SK-N-SH (cell line): Measurements from ENCODE around the gene ZMIZ1. TPM values are rescaled to one million over a fixed set of nuclear protein-coding genes. Genes with fewer than 3 reads are reported as not detected.

Experiments
- CTCF ChIA-PET: fragments of 300-600, 350-600 bp; formaldehyde crosslinking; extraction: SDS; loops from one replicate; lab custom pipeline; 2021; lab: Yijun Ruan, JAX
- POLR2A ChIA-PET: fragments of 350-600 bp; sonication (Branson Sonifier 250); formaldehyde crosslinking; extraction: SDS; loops from one replicate; lab custom pipeline; 2020; ENCODE audit warnings: antibody characterized with exemption, inconsistent platforms; lab: Yijun Ruan, JAX
- DNase-seq: peaks from one replicate; pipeline ENCODE4 v3.0.0; 2012
- H2AFZ ChIP-seq: fragments of 200-600 bp; sonication (generic); 2 replicates; pipeline ENCODE4 v1.8.1; 2016; ENCODE audit warnings: antibody characterized with exemption, mild to moderate bottlenecking, low read depth
- H3F3A ChIP-seq: fragments of 200-600 bp; sonication (generic); replicated peaks from 2 replicates; pipeline ENCODE3; 2016; ENCODE audit warnings: antibody characterized with exemption, mild to moderate bottlenecking; ENCODE audit not compliant: insufficient read depth
- H3K27ac ChIP-seq, 2 experiments: fragments of 200-500 bp in 1 of 2; fragments of 200-600 bp in 1 of 2; sonication (Bioruptor generic) in 1 of 2; sonication (generic), shearing (Covaris generic) in 1 of 2; 2 replicates each; pipeline versions ENCODE4 v1.5.1 to v1.6.1; 2014 to 2016; ENCODE audit warnings: low read depth in 2 of 2, inconsistent platforms in 1 of 2, low read length in 1 of 2, mild to moderate bottlenecking in 1 of 2, mixed read lengths in 1 of 2
- H3K27me3 ChIP-seq: fragments of 200-600 bp; sonication (generic), shearing (Covaris generic); 2 replicates; pipeline ENCODE4 v1.6.1; 2016; ENCODE audit warnings: mixed run types; ENCODE audit not compliant: insufficient read depth
- H3K36me3 ChIP-seq, 2 experiments: fragments of 200-500 bp in 1 of 2; fragments of 200-600 bp in 1 of 2; sonication (Bioruptor generic) in 1 of 2; sonication (generic) in 1 of 2; replicated peaks in 1 of 2; 2 replicates each; pipeline versions ENCODE3 to v1.5.1; 2014 to 2016; ENCODE audit warnings: low read length in 1 of 2, mild to moderate bottlenecking in 1 of 2; ENCODE audit not compliant: insufficient read depth in 2 of 2, control insufficient read depth in 1 of 2
- H3K4me1 ChIP-seq, 2 experiments: fragments of 200-500 bp in 1 of 2; fragments of 200-600 bp in 1 of 2; sonication (Bioruptor generic) in 1 of 2; sonication (generic), shearing (Covaris generic) in 1 of 2; 2 replicates each; pipeline versions ENCODE4 v1.5.1 to v1.6.1; 2014 to 2016; ENCODE audit warnings: low read depth in 1 of 2, low read length in 1 of 2, mixed run types in 1 of 2; ENCODE audit not compliant: insufficient read depth in 2 of 2, control insufficient read depth in 1 of 2
- H3K4me2 ChIP-seq: fragments of 200-600 bp; sonication (generic), shearing (Covaris generic); 2 replicates; pipeline ENCODE4 v1.6.1; 2017; ENCODE audit warnings: mixed run types
- H3K4me3 ChIP-seq, 2 experiments: fragments of 200-500 bp in 1 of 2; fragments of 200-600 bp in 1 of 2; sonication (Bioruptor generic) in 1 of 2; sonication (generic), shearing (Covaris generic) in 1 of 2; 2 replicates each; pipeline versions ENCODE4 v1.5.1 to v1.8.1; 2014 to 2016; ENCODE audit warnings: low read depth in 2 of 2, inconsistent platforms in 1 of 2, low read length in 1 of 2, mild to moderate bottlenecking in 1 of 2, mixed read lengths in 1 of 2, moderate library complexity in 1 of 2
- H3K79me2 ChIP-seq: fragments of 200-600 bp; sonication (generic); 2 replicates; pipeline ENCODE4 v1.8.1; 2017; ENCODE audit warnings: mild to moderate bottlenecking; ENCODE audit not compliant: insufficient read depth
- H3K9ac ChIP-seq: fragments of 200-600 bp; sonication (generic); 2 replicates; pipeline ENCODE4 v1.6.1; 2017; ENCODE audit warnings: mixed run types
- H3K9me2 ChIP-seq: fragments of 200-600 bp; sonication (generic); 2 replicates; pipeline ENCODE4 v1.6.1; 2017; ENCODE audit warnings: mixed run types
- H3K9me3 ChIP-seq: fragments of 200-600 bp; sonication (generic); 2 replicates; pipeline ENCODE4 v1.6.1; 2017; ENCODE audit warnings: mixed run types, mild to moderate bottlenecking, moderate library complexity
- H4K20me1 ChIP-seq: fragments of 200-600 bp; sonication (generic); 2 replicates; pipeline ENCODE4 v1.6.1; 2017; ENCODE audit warnings: mild to moderate bottlenecking, mixed run types; ENCODE audit not compliant: insufficient read depth
- EP300 ChIP-seq, 2 experiments: IDR thresholded peaks; 2 replicates each; pipeline versions ENCODE4 v1.4.0 to v1.6.1; 2012; ENCODE audit warnings: borderline replicate concordance in 1 of 2, low read depth in 1 of 2, low read length in 1 of 2
- FOSL2 ChIP-seq: IDR thresholded peaks from 2 replicates; pipeline ENCODE4 v1.4.0; 2012; ENCODE audit warnings: low read depth, mild to moderate bottlenecking, moderate library complexity, borderline replicate concordance
- GATA2 ChIP-seq: sonication (generic); formaldehyde crosslinking; IDR thresholded peaks from 2 replicates; pipeline ENCODE4 v1.5.0; 2020; ENCODE audit warnings: mild to moderate bottlenecking, missing genetic modification reagents
- IRF3 ChIP-seq: fragments of 150-350 bp; IDR thresholded peaks from 2 replicates; pipeline ENCODE4 v1.6.1; 2016; ENCODE audit warnings: mild to moderate bottlenecking, low read depth, low read length
- JUND ChIP-seq: IDR thresholded peaks from 2 replicates; pipeline ENCODE4 v1.4.0; 2012
- NFIC ChIP-seq: IDR thresholded peaks from 2 replicates; pipeline ENCODE4 v1.4.0; 2012; ENCODE audit warnings: borderline replicate concordance
- POLR2AphosphoS5 ChIP-seq: IDR thresholded peaks from 2 replicates; pipeline ENCODE4 v1.6.1; 2012; ENCODE audit warnings: low read depth, low read length
- REST ChIP-seq: IDR thresholded peaks from 2 replicates; pipeline ENCODE4 v1.6.1; 2012; ENCODE audit warnings: mild to moderate bottlenecking, low read depth, low read length, moderate library complexity
- TCF12 ChIP-seq: IDR thresholded peaks from 2 replicates; pipeline ENCODE4 v1.4.0; 2012
- TEAD4 ChIP-seq: IDR thresholded peaks from 2 replicates; pipeline ENCODE4 v1.4.0; 2012; ENCODE audit warnings: mild to moderate bottlenecking, borderline replicate concordance; ENCODE audit not compliant: insufficient read depth
- YY1 ChIP-seq: IDR thresholded peaks from 2 replicates; pipeline ENCODE4 v1.4.0; 2012; ENCODE audit warnings: low read depth, mild to moderate bottlenecking
- WGBS: methylation state at CpG from one replicate; pipeline ENCODE4 v1.1.6; 2017; ENCODE audit warnings: low lambda C conversion rate; 5-methylcytosine and 5-hydroxymethylcytosine counted together
- polyA plus RNA-seq, 3 experiments: library from polyadenylated mRNA; depleted of rRNA; stranded (reverse); fragments of >200 nt; gene quantifications; 2 replicates each; pipeline ENCODE4 v1.2.3, GENCODE V29; 2012

ZMIZ1 gene
- polyA plus RNA-seq, 1 of the 3 experiments (the other 2 are of a cell fraction): 23.5 TPM

DNA sequence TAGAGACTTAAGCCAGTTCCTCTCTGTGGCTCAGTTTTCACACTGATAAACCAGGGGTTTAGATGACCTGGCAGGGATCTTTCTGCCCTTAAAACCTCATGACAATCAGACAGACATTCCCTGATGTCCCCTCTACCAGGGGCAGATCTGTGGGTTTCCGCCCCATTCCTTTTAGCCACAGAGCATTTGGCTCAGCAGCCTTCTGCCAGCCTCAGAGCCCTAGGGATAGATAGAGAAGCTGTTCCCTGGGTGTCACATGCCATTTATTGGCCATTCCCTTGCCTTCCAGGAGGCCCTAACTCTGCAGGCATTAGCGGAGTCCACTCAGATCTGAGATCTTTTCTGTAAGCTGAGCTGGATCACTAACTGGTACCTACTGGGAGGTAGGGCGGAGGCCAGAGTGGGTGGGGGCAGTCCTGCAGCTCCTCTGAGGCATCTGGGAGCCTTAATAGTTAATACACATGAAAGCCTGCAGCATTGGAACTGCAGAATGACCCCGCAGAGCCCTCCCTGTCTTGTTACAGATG lies 101.5 kb downstream of the ZMIZ1 start (continued):
- no peak for TF ChIP-seq TEAD4
- TF ChIP-seq, all 33 proteins: peak for 0

DNA sequence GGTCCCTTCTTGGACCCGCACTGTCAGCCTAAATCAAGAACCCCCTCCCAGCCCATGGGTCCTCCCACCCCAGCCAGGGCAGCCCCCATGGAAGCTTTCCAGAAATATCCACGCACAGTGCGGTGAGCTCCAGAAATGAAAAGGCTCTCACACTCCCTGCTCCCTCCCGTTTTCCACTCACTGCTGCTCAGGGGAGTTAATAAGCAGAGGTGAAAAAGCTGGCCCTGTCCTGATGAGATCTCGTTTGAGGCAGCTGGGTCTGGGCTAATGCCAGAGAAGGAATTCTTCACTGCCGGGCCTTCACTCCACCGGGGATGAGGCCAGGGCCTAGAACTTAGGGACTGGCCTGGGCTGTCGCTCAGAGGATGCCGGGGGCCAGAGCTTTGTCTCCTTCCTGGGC lies 102.2 kb downstream of the ZMIZ1 start:
- H3K9ac ChIP-seq: no peak overlapping the region
- H4K20me1 ChIP-seq: no peaks in the 10 kb centered on the region
- H2AFZ ChIP-seq: no peak overlapping the region
- ChIA-PET CTCF (interaction anchor here (1.0 to 5.7 kb wide), 2 partner anchors 12 to 24 kb away, joined by 3 to 40 read pairs; no protein-coding TSS in a partner anchor), POLR2A (interaction anchor here (1.6 kb wide), 1 partner anchor 11 kb away, joined by 4 read pairs; no protein-coding TSS in a partner anchor)
- peaks cover 7 to 39% of the 10 kb centered on the region in 2 experiments for H3K36me3 ChIP-seq
- no peaks in the 10 kb centered on the region for H3K9me2 ChIP-seq
- no peak for TF ChIP-seq TCF12
- TF ChIP-seq JUND: no peak
- no peak for TF ChIP-seq REST
- TF ChIP-seq IRF3: no peak
- TF ChIP-seq GATA2: no peak
- no peaks in the 10 kb centered on the region for H3F3A ChIP-seq
- H3K4me3 ChIP-seq: no peak overlapping the region
- peak overlapping the region in 1 of 2 experiments; percentile 40; a peak in 1 of 4 replicates for H3K27ac ChIP-seq
- H3K4me1 ChIP-seq: peaks cover 5 to 90% of the 10 kb centered on the region in 2 experiments; a peak in 3 of 4 replicates
- no peak for DNase-seq
- no peaks in the 10 kb centered on the region for H3K9me3 ChIP-seq
- 90% methylated on average over 6 of the region's 9 CpGs for WGBS
- H3K4me2 ChIP-seq: no peak overlapping the region
- H3K27me3 ChIP-seq: no peaks in the 10 kb centered on the region
- peaks cover 39% of the 10 kb centered on the region; the same call in 1 of the 2 replicates for H3K79me2 ChIP-seq

DNA sequence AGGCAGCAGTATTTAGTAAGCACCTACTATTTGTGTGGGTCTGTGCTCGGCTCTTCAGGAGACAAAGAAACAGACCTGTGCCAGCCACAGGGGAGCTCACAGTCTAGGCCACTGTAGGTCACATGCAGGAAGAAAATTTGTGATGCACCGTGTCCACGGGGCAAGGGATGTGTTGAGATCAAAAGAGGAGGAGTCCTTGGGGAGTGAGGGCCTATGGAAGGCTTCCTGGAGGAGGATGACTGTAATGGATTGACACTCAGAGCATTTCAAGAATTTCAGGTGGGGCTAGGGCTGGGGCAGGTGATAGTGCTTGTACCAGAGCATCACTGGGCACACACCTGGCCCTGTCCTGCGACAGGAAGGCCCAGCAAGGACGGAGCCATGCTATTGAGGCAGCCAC lies 102.7 kb downstream of the ZMIZ1 start:
- no peaks in the 10 kb centered on the region for H4K20me1 ChIP-seq

More for the DNA sequence above, 102.7 kb downstream of the ZMIZ1 start:
- DNase-seq: no peak
- 96% methylated on average over 5 of the region's 5 CpGs for WGBS
- ChIA-PET CTCF (interaction anchor here (5.7 kb wide), 1 partner anchor 24 kb away, joined by 40 read pairs; no protein-coding TSS in a partner anchor), POLR2A (no interaction called here)
- Histone ChIP-seq H3K79me2 (peaks cover 44% of the 10 kb centered on the region; the same call in 1 of the 2 replicates), H2AFZ (no peak overlapping the region), H3K4me1 (peaks cover 10 to 90% of the 10 kb centered on the region in 2 experiments), H3K9ac (no peak overlapping the region), H3K4me3 (no peak overlapping the region), H3K9me2 (no peaks in the 10 kb centered on the region), H3K4me2 (no peak overlapping the region), H3K9me3 (no peaks in the 10 kb centered on the region), H3K27me3 (no peaks in the 10 kb centered on the region), H3K27ac (peak overlapping the region in 1 of 2 experiments; percentile 40; a peak in 1 of 4 replicates), H3F3A (no peaks in the 10 kb centered on the region)
- no peak for TF ChIP-seq NFIC
- no peak for TF ChIP-seq YY1
- TF ChIP-seq TCF12: no peak
- TF ChIP-seq POLR2AphosphoS5: no peak
- no peak for TF ChIP-seq FOSL2
- no peak for TF ChIP-seq EP300 (IDR thresholded peaks at IDR 0.05; ENCODE audit: borderline replicate concordance in 1 of 2, low read depth in 1 of 2, low read length in 1 of 2)
- TF ChIP-seq, all 33 proteins: peak for 0
- H3K36me3 ChIP-seq: peaks cover 7 to 37% of the 10 kb centered on the region in 2 experiments
